ENCODE results near the gene RPP40. TPM values are rescaled to one million over a fixed set of nuclear protein-coding genes. Genes with fewer than 3 reads are reported as not detected.

RPP40 gene
- total and polyA plus RNA-seq, 4 donors = 4.4 to 8.5 (median 7.0) TPM

GRCh38 chr6:5050009-5050408 lies 46.2 kb upstream of the RPP40 start:
- TF ChIP-seq CTCF (IDR thresholded peaks at IDR 0.05; ENCODE audit: control extremely low read depth, extremely low read depth) = no peak
- DNase-seq (no peak), ATAC-seq (ENCODE audit: insufficient read depth, low FRiP score) (no peak)
- 75 to 79% methylated on average over 2 of the region's 2 CpGs for WGBS, 2 donors
- Histone ChIP-seq H3K9ac (ENCODE audit: insufficient read depth in 1 of 2, low read length in 2 of 2) (no peak overlapping the region), H3K27me3 (ENCODE audit: control insufficient read depth in 3 of 3, insufficient read depth in 3 of 3, low read length in 2 of 3) (no peaks in the 10 kb centered on the region), H3K4me1 (ENCODE audit: control insufficient read depth in 5 of 5, insufficient read depth in 5 of 5, low read length in 5 of 5) (peaks cover 0 to 9% (median 0%) of the 10 kb centered on the region in 5 donors), H3K36me3 (ENCODE audit: control insufficient read depth in 4 of 4, insufficient read depth in 4 of 4, low read length in 4 of 4) (no peaks in the 10 kb centered on the region), H3K4me3 (no peak overlapping the region), H3K9me3 (ENCODE audit: control insufficient read depth in 4 of 4, insufficient read depth in 3 of 4, low read length in 3 of 4) (peaks cover 0 to 14% (median 6%) of the 10 kb centered on the region in 4 donors), H3K27ac (ENCODE audit: low read depth in 1 of 2, low read length in 1 of 2) (no peak overlapping the region)

GRCh38 chr6:5046430-5046829 lies 42.6 kb upstream of the RPP40 start:
- no peak for ATAC-seq (ENCODE audit: insufficient read depth, low FRiP score)
- Histone ChIP-seq H3K36me3 (ENCODE audit: control insufficient read depth in 4 of 4, insufficient read depth in 4 of 4, low read length in 4 of 4) (no peaks in the 10 kb centered on the region), H3K9me3 (ENCODE audit: control insufficient read depth in 4 of 4, insufficient read depth in 3 of 4, low read length in 3 of 4) (peaks cover 0 to 10% (median 5%) of the 10 kb centered on the region in 4 donors), H3K27me3 (ENCODE audit: control insufficient read depth in 3 of 3, insufficient read depth in 3 of 3, low read length in 2 of 3) (no peaks in the 10 kb centered on the region), H3K27ac (ENCODE audit: low read depth in 1 of 2, low read length in 1 of 2) (no peak overlapping the region), H3K9ac (ENCODE audit: insufficient read depth in 1 of 2, low read length in 2 of 2) (no peak overlapping the region), H3K4me1 (ENCODE audit: control insufficient read depth in 5 of 5, insufficient read depth in 5 of 5, low read length in 5 of 5) (peaks cover 0 to 9% (median 0%) of the 10 kb centered on the region in 5 donors), H3K4me3 (no peak overlapping the region)
- 92% methylated on average over 9 of the region's 9 CpGs for WGBS, 2 donors
- DNase-seq = peak in 1 of 3 donors; percentile 36
- no peak for TF ChIP-seq CTCF (IDR thresholded peaks at IDR 0.05; ENCODE audit: control extremely low read depth, extremely low read depth)

- H3K36me3 ChIP-seq (ENCODE audit: control insufficient read depth in 4 of 4, insufficient read depth in 4 of 4, low read length in 4 of 4) = no peaks in the 10 kb centered on the region
- ATAC-seq (ENCODE audit: insufficient read depth, low FRiP score) = no peak
- no peak overlapping the region for H3K4me3 ChIP-seq
- TF ChIP-seq CTCF (IDR thresholded peaks at IDR 0.05; ENCODE audit: control extremely low read depth, extremely low read depth) = no peak
- H3K4me1 ChIP-seq (ENCODE audit: control insufficient read depth in 5 of 5, insufficient read depth in 5 of 5, low read length in 5 of 5) = peaks cover 0 to 9% (median 0%) of the 10 kb centered on the region in 5 donors
- peak in 2 of 3 donors; percentile 66 to 77 for DNase-seq
- WGBS, 2 donors = 69 to 76% methylated on average over 8 of the region's 8 CpGs
- no peaks in the 10 kb centered on the region for H3K27me3 ChIP-seq (ENCODE audit: control insufficient read depth in 3 of 3, insufficient read depth in 3 of 3, low read length in 2 of 3)
- no peak overlapping the region for H3K27ac ChIP-seq (ENCODE audit: low read depth in 1 of 2, low read length in 1 of 2)
- H3K9me3 ChIP-seq (ENCODE audit: control insufficient read depth in 4 of 4, insufficient read depth in 3 of 4, low read length in 3 of 4) = peaks cover 0 to 7% (median 2%) of the 10 kb centered on the region in 4 donors
- H3K9ac ChIP-seq (ENCODE audit: insufficient read depth in 1 of 2, low read length in 2 of 2) = no peak overlapping the region
Measured at GRCh38 chr6:5045416-5045815, 41.6 kb upstream of the RPP40 start.

GRCh38 chr6:5044866-5045265 lies 41.0 kb upstream of the RPP40 start:
- ATAC-seq (ENCODE audit: insufficient read depth, low FRiP score) = no peak
- no peak overlapping the region for H3K4me3 ChIP-seq
- no peaks in the 10 kb centered on the region for H3K27me3 ChIP-seq (ENCODE audit: control insufficient read depth in 3 of 3, insufficient read depth in 3 of 3, low read length in 2 of 3)
- no peak overlapping the region for H3K27ac ChIP-seq (ENCODE audit: low read depth in 1 of 2, low read length in 1 of 2)
- H3K36me3 ChIP-seq (ENCODE audit: control insufficient read depth in 4 of 4, insufficient read depth in 4 of 4, low read length in 4 of 4) = no peaks in the 10 kb centered on the region
- DNase-seq = no peak
- no peak overlapping the region for H3K9ac ChIP-seq (ENCODE audit: insufficient read depth in 1 of 2, low read length in 2 of 2)
- 72 to 94% methylated on average over 3 of the region's 3 CpGs for WGBS, 2 donors
- H3K4me1 ChIP-seq (ENCODE audit: control insufficient read depth in 5 of 5, insufficient read depth in 5 of 5, low read length in 5 of 5) = peaks cover 0 to 9% (median 0%) of the 10 kb centered on the region in 5 donors
- peaks cover 0 to 3% (median 0%) of the 10 kb centered on the region in 4 donors for H3K9me3 ChIP-seq (ENCODE audit: control insufficient read depth in 4 of 4, insufficient read depth in 3 of 4, low read length in 3 of 4)
- TF ChIP-seq CTCF (IDR thresholded peaks at IDR 0.05; ENCODE audit: control extremely low read depth, extremely low read depth) = no peak

Measured in lung (tissue), 12 donors.